Neural progenitor cell (in vitro differentiated cells): ENCODE measurements around the gene VGLL2.

ENCODE experiments used
- CTCF ChIP-seq: fragments of 200-600 bp; sonication (generic); IDR thresholded peaks from 2 replicates; pipeline ENCODE4 v1.5.1; 2017; ENCODE audit warnings: antibody characterized with exemption, mild to moderate bottlenecking
- EZH2phosphoT487 ChIP-seq: fragments of 200-600 bp; sonication (generic); IDR thresholded peaks from 2 replicates; pipeline ENCODE4 v1.6.1; 2017; ENCODE audit warnings: antibody characterized with exemption

GRCh38 chr6:117269638-117270054 is 4.3 kb downstream of the VGLL2 start:
- no peak for TF ChIP-seq CTCF
- no peak for TF ChIP-seq EZH2phosphoT487
